Measurements from ENCODE around the gene FERMT3. TPM values are rescaled to one million over a fixed set of nuclear protein-coding genes. Genes with fewer than 3 reads are reported as not detected.

FERMT3 gene
- total RNA-seq, 1 experiment from 2014 or later, result 72.7 TPM

DNA sequence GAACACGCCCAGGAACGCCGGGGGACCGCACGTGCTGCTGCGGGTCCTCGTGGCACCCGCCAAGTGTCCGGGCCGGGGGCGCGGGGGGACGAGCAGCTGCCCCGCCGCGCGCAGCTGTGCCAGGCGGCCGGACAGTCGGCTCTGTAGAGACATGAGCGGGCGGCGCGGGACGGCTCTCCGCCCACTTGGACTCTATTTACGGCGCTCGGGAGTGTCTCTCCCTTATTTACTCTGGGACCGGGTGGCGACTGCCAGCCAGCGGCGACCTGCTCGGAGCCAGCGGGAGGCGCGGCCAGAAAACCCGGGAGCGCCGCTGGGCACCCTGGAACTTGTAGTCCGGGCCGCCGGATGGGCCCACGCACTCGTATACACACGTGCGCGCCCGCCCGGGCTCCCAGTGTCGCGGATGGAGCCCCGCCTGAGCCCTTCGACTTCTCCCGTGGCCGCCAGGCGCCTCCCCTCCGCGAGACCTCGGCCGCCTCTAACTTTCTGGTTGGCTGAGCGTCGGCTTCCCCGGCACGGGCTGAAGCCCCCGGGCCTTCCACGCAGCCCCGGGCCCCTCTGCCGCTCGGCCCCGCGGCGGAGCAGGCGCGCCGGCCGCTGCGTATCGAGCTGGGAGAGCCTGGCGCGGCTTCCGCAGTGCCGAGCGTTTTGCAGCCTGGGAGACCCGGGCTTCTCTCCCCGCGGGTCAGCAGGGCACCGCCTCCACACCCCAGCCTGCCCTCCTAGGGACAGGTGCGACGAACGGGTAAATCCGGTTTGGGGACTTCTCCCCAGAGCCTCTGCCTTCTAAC is 40.5 kb upstream of the FERMT3 start, which contains the start of gene MACROD1:
Gene MACROD1, minus strand, starts transcription at position 272 of the 794 bp plus-strand sequence. Its CDS starts 119 bp downstream, at position 153.
- Histone ChIP-seq H3K4me2 (ENCODE audit: low read depth, low read length, poor library complexity, severe bottlenecking) (peak within 1 kb of the TSS; percentile 78), H4K20me1 (ENCODE audit: insufficient read depth, low read depth, low read length) (no peaks in the 10 kb centered on the region), H3K9ac (ENCODE audit: low read length) (peak within 1 kb of the TSS; percentile 61), H2AFZ (ENCODE audit: low read length) (peak within 1 kb of the TSS; percentile 95), H3K9me2 (replicated peaks; ENCODE audit: insufficient read depth, low read length) (no peaks in the 10 kb centered on the region), H3K9me3 (ENCODE audit: low read length) (no peaks in the 10 kb centered on the region), H3K27me3 (ENCODE audit: low read length) (no peaks in the 10 kb centered on the region), H3K4me3 (ENCODE audit: low read length) (peak within 1 kb of the TSS; percentile 67), H3K27ac (ENCODE audit: low read length) (no peak within 1 kb of the TSS), H3K4me1 (ENCODE audit: low read length) (peaks cover 12% of the 10 kb centered on the region), H3K79me2 (ENCODE audit: low read length) (no peaks in the 10 kb centered on the region), H3K36me3 (ENCODE audit: insufficient read depth, low read length) (no peaks in the 10 kb centered on the region)
- DNase-seq, result peak; percentile 77

DNA sequence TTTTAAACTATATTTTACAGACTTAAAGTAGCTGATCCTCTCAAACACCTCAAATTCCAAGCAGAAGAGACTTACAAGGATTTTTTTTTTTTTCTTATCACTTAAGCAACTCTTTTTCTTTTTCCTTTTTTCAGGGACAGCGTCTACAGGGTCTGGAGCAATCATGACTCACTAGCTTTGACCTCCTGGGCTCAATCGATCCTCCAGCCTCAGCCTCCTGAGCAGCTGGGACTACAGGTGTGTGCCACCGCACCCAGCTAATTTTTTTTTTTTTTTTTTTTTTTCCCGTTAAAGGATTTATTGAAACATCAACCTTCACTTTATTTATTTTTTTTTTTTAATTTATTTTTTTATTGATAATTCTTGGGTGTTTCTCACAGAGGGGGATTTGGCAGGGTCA is 36.1 kb upstream of the FERMT3 start:
- Histone ChIP-seq H3K79me2 (ENCODE audit: low read length) (no peaks in the 10 kb centered on the region), H3K27ac (ENCODE audit: low read length) (no peak overlapping the region)
- DNase-seq, result no peak

DNA sequence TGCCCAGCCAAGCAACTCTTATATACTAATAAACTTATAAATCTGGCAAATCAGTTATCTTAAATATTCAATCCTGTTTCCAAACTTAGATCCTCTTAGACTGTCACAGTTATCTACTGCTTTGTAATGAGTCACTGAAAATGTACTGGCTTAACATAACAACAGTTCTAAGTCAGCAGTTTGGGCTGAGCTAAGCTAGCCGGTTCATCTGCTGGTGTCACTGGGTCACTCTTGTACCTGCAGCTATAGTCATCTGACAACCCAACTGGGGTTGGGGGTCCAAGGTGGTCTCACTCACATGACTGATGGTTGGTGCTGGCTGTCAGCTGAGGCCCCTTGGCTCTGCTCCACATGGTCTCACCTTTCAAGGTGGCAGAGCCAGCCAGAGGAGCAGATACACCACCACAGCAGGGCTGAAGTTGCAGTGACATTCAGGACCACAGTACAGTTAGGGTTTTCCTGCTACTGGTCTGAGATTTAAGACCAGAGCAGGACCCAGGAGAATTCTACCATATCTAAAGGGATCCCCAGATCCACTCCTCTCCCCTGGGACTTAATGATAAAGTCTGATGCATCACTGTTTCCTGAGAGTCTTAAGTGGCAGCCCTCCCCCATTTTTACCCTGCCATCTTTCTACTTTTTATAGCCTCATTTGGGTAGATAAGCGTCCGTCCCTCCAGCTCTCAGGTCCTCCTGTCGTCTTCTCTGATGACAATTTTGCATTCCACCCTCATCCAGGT is 32.7 kb upstream of the FERMT3 start:
- peaks cover 5% of the 10 kb centered on the region for H3K9me3 ChIP-seq (ENCODE audit: low read length)
- H3K4me3 ChIP-seq (ENCODE audit: low read length), result no peak overlapping the region
- H4K20me1 ChIP-seq (ENCODE audit: insufficient read depth, low read depth, low read length), result no peaks in the 10 kb centered on the region
- H2AFZ ChIP-seq (ENCODE audit: low read length), result no peak overlapping the region
- no peak overlapping the region for H3K27ac ChIP-seq (ENCODE audit: low read length)
- no peak overlapping the region for H3K9ac ChIP-seq (ENCODE audit: low read length)
- no peaks in the 10 kb centered on the region for H3K9me2 ChIP-seq (replicated peaks; ENCODE audit: insufficient read depth, low read length)
- H3K36me3 ChIP-seq (ENCODE audit: insufficient read depth, low read length), result no peaks in the 10 kb centered on the region
- H3K4me1 ChIP-seq (ENCODE audit: low read length), result no peaks in the 10 kb centered on the region
- no peak overlapping the region for H3K4me2 ChIP-seq (ENCODE audit: low read depth, low read length, poor library complexity, severe bottlenecking)
- no peaks in the 10 kb centered on the region for H3K79me2 ChIP-seq (ENCODE audit: low read length)
- H3K27me3 ChIP-seq (ENCODE audit: low read length), result no peaks in the 10 kb centered on the region
- no peak for DNase-seq

More for the DNA sequence above, 36.1 kb upstream of the FERMT3 start:
- peaks cover 5% of the 10 kb centered on the region for H3K9me3 ChIP-seq (ENCODE audit: low read length)
- no peak overlapping the region for H3K4me2 ChIP-seq (ENCODE audit: low read depth, low read length, poor library complexity, severe bottlenecking)
- no peaks in the 10 kb centered on the region for H3K27me3 ChIP-seq (ENCODE audit: low read length)
- H3K4me3 ChIP-seq (ENCODE audit: low read length), result no peak overlapping the region
- no peak overlapping the region for H2AFZ ChIP-seq (ENCODE audit: low read length)
- no peaks in the 10 kb centered on the region for H3K9me2 ChIP-seq (replicated peaks; ENCODE audit: insufficient read depth, low read length)
- H3K9ac ChIP-seq (ENCODE audit: low read length), result no peak overlapping the region
- no peaks in the 10 kb centered on the region for H3K36me3 ChIP-seq (ENCODE audit: insufficient read depth, low read length)
- peaks cover 11% of the 10 kb centered on the region for H3K4me1 ChIP-seq (ENCODE audit: low read length)
- no peaks in the 10 kb centered on the region for H4K20me1 ChIP-seq (ENCODE audit: insufficient read depth, low read depth, low read length)

DNA sequence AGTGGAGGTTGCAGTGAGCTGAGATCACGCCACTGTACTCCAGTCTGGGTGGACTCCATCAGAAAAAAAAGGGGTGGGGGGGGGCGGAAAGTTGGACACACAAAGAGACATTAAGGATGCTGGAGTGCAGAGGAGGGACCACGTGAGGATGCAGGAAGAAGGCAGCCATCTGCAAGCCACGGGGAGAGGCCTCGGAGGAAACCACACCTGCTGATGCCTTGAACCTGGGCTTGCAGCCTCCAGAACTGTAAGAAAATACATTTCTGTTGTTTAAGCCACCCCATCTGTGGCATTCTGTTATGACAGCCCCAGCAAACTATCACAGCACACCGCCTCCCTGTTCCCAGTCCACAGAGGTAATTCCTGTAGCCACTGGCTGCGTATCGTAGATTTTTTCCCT is 29.8 kb upstream of the FERMT3 start:
- H3K9ac ChIP-seq (ENCODE audit: low read length), result no peak overlapping the region
- peaks cover 10% of the 10 kb centered on the region for H3K9me3 ChIP-seq (ENCODE audit: low read length)
- H3K9me2 ChIP-seq (replicated peaks; ENCODE audit: insufficient read depth, low read length), result no peaks in the 10 kb centered on the region
- H2AFZ ChIP-seq (ENCODE audit: low read length), result no peak overlapping the region
- no peak overlapping the region for H3K4me2 ChIP-seq (ENCODE audit: low read depth, low read length, poor library complexity, severe bottlenecking)
- H4K20me1 ChIP-seq (ENCODE audit: insufficient read depth, low read depth, low read length), result no peaks in the 10 kb centered on the region
- no peaks in the 10 kb centered on the region for H3K27me3 ChIP-seq (ENCODE audit: low read length)
- H3K79me2 ChIP-seq (ENCODE audit: low read length), result no peaks in the 10 kb centered on the region
- H3K36me3 ChIP-seq (ENCODE audit: insufficient read depth, low read length), result peaks cover 8% of the 10 kb centered on the region; the same call in 1 of the 2 replicates
- no peak for DNase-seq
- peaks cover 10% of the 10 kb centered on the region for H3K4me1 ChIP-seq (ENCODE audit: low read length)
- H3K27ac ChIP-seq (ENCODE audit: low read length), result no peak overlapping the region
- H3K4me3 ChIP-seq (ENCODE audit: low read length), result no peak overlapping the region

DNA sequence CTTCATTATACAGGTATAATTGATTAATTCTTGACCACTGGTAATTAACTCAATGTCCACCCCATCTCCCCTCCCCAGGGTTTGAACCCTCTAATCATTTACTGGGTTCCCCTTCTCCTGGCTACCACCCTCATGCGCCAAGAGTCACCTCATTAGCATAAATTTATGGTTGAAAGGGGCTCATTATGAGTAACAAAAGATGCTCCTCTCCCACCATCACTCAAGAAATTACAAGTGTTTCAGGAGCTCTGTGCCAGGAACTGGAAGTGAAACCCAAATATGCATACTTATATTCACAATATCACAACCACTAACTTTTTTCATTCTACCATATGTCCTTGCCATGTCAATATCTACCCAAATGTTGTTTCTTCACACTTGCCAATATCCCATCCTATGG is 28.3 kb upstream of the FERMT3 start:
- Histone ChIP-seq H3K79me2 (ENCODE audit: low read length) (no peaks in the 10 kb centered on the region), H4K20me1 (ENCODE audit: insufficient read depth, low read depth, low read length) (no peaks in the 10 kb centered on the region), H3K36me3 (ENCODE audit: insufficient read depth, low read length) (peaks cover 8% of the 10 kb centered on the region; the same call in 1 of the 2 replicates), H3K27me3 (ENCODE audit: low read length) (no peaks in the 10 kb centered on the region), H3K4me1 (ENCODE audit: low read length) (peaks cover 19% of the 10 kb centered on the region), H3K27ac (ENCODE audit: low read length) (no peak overlapping the region), H3K4me2 (ENCODE audit: low read depth, low read length, poor library complexity, severe bottlenecking) (no peak overlapping the region), H3K9ac (ENCODE audit: low read length) (no peak overlapping the region), H2AFZ (ENCODE audit: low read length) (no peak overlapping the region), H3K9me3 (ENCODE audit: low read length) (peaks cover 10% of the 10 kb centered on the region), H3K4me3 (ENCODE audit: low read length) (no peak overlapping the region), H3K9me2 (replicated peaks; ENCODE audit: insufficient read depth, low read length) (no peaks in the 10 kb centered on the region)
- no peak for DNase-seq

DNA sequence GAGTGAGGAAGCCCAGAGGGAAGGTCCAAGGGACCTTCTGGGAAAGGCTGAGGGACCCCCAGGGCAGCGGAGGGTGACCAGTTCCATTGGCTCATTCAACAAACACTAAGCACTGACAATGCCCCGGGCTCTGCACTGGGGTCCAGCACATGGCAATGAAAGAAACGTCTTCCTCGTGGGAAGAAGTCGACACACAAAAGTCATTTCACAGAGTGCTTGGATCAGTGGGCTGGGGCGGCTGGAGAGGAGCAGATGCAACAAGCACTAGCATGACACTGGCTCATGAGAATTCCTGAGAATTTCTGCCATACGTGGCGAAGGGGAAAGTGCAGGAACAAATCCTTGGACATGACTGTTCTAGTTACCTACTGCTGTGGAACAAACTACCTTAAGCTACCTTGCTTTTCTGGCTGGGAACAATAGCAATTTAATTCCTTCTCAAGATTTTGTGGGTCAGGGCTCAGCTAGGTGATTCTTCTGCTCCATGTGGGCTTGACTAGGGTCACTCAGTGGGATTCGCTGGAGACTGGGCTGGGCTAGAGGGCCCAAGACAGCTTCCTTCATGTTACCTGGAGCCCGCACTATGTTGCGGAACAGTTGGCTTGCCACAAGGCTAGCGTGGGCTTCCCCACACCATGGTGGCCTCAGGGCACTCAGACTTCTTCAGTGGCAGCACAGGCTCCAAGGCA is 27.4 kb upstream of the FERMT3 start:
- Histone ChIP-seq H3K27ac (ENCODE audit: low read length) (no peak overlapping the region), H3K9me3 (ENCODE audit: low read length) (peaks cover 5% of the 10 kb centered on the region; the same call in 1 of the 2 replicates), H4K20me1 (ENCODE audit: insufficient read depth, low read depth, low read length) (no peaks in the 10 kb centered on the region), H2AFZ (ENCODE audit: low read length) (no peak overlapping the region), H3K9ac (ENCODE audit: low read length) (no peak overlapping the region), H3K9me2 (replicated peaks; ENCODE audit: insufficient read depth, low read length) (no peaks in the 10 kb centered on the region), H3K4me1 (ENCODE audit: low read length) (peaks cover 28% of the 10 kb centered on the region), H3K27me3 (ENCODE audit: low read length) (no peaks in the 10 kb centered on the region), H3K79me2 (ENCODE audit: low read length) (peaks cover 7% of the 10 kb centered on the region; the same call in 1 of the 2 replicates), H3K36me3 (ENCODE audit: insufficient read depth, low read length) (peaks cover 8% of the 10 kb centered on the region; the same call in 1 of the 2 replicates), H3K4me2 (ENCODE audit: low read depth, low read length, poor library complexity, severe bottlenecking) (no peak overlapping the region), H3K4me3 (ENCODE audit: low read length) (no peak overlapping the region)
- DNase-seq, result no peak

DNA sequence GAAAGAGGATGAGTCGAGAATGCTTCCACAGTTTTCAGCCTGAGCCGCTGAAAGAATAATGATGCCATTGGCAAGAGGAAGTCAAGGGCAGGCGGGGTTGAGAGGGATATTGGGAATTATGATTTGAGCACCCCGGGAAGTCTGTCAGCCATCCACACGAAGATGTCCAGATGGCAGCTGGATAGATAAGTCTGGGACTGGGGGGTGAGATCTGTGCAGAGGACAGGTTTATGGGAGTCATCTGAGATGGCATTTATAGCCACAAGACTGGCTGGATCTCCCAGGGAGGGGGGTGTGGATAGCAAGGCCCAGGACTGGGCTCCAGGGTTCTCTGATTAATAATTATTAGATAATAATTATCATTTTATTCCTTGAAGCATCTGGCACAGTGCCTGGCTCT is 25.6 kb upstream of the FERMT3 start:
- no peak overlapping the region for H3K27ac ChIP-seq (ENCODE audit: low read length)
- no peak overlapping the region for H3K9ac ChIP-seq (ENCODE audit: low read length)
- H3K9me3 ChIP-seq (ENCODE audit: low read length), result peaks cover 5% of the 10 kb centered on the region; the same call in 1 of the 2 replicates
- H3K36me3 ChIP-seq (ENCODE audit: insufficient read depth, low read length), result peaks cover 8% of the 10 kb centered on the region; the same call in 1 of the 2 replicates
- H3K4me2 ChIP-seq (ENCODE audit: low read depth, low read length, poor library complexity, severe bottlenecking), result peak overlapping the region; percentile 59
- H3K79me2 ChIP-seq (ENCODE audit: low read length), result peaks cover 20% of the 10 kb centered on the region
- H2AFZ ChIP-seq (ENCODE audit: low read length), result no peak overlapping the region
- H3K4me3 ChIP-seq (ENCODE audit: low read length), result no peak overlapping the region
- no peak for DNase-seq
- no peaks in the 10 kb centered on the region for H3K9me2 ChIP-seq (replicated peaks; ENCODE audit: insufficient read depth, low read length)
- H3K27me3 ChIP-seq (ENCODE audit: low read length), result no peaks in the 10 kb centered on the region
- peaks cover 36% of the 10 kb centered on the region for H3K4me1 ChIP-seq (ENCODE audit: low read length)
- no peaks in the 10 kb centered on the region for H4K20me1 ChIP-seq (ENCODE audit: insufficient read depth, low read depth, low read length)

Data from Karpas-422 (cell line).